ENCODE data around the gene IVNS1ABP.
"Not testable (repeated sequence)": the region's sequence is repeated elsewhere in the genome, so short reads cannot be mapped to it uniquely, and the experiment has no call there.

IVNS1ABP gene

GRCh38 chr1:185292237-185292636 is 24.8 kb downstream of the IVNS1ABP start:
- no peak for DNase-seq (ENCODE audit: low read depth)

GRCh38 chr1:185291652-185292051 is 25.4 kb downstream of the IVNS1ABP start:
- no peak for DNase-seq (ENCODE audit: low read depth)

GRCh38 chr1:185291159-185291558 is 25.9 kb downstream of the IVNS1ABP start:
- DNase-seq (ENCODE audit: low read depth): no peak

GRCh38 chr1:185289880-185290279 is 27.2 kb downstream of the IVNS1ABP start:
- DNase-seq (ENCODE audit: low read depth): no peak

- no peak for DNase-seq (ENCODE audit: low read depth)
Observed at GRCh38 chr1:185288435-185288834, 28.6 kb downstream of the IVNS1ABP start.

GRCh38 chr1:185287451-185287850 is 29.6 kb downstream of the IVNS1ABP start:
- DNase-seq (ENCODE audit: low read depth): no peak

GRCh38 chr1:185284533-185285276 is 32.3 kb downstream of the IVNS1ABP start:
- DNase-seq (ENCODE audit: low read depth): no peak

- DNase-seq (ENCODE audit: low read depth): no peak
Observed at GRCh38 chr1:185284116-185284515, 32.9 kb downstream of the IVNS1ABP start.

- no peak for DNase-seq (ENCODE audit: low read depth)
Observed at GRCh38 chr1:185281245-185281644, 35.8 kb downstream of the IVNS1ABP start.

GRCh38 chr1:185280589-185280988 is 36.5 kb downstream of the IVNS1ABP start:
- no peak for DNase-seq (ENCODE audit: low read depth)

- no peak for DNase-seq (ENCODE audit: low read depth)
Observed at GRCh38 chr1:185279571-185279970, 37.5 kb downstream of the IVNS1ABP start.

- DNase-seq (ENCODE audit: low read depth): no peak
Observed at GRCh38 chr1:185271921-185272320, 45.1 kb downstream of the IVNS1ABP start.

- DNase-seq (ENCODE audit: low read depth): no peak
Observed at GRCh38 chr1:185268352-185268751, 48.7 kb downstream of the IVNS1ABP start.

- DNase-seq (ENCODE audit: low read depth): no peak
Observed at GRCh38 chr1:185267701-185268100, 49.3 kb downstream of the IVNS1ABP start.

- DNase-seq (ENCODE audit: low read depth): no peak
Observed at GRCh38 chr1:185267301-185267700, 49.7 kb downstream of the IVNS1ABP start.

GRCh38 chr1:185265314-185265713 is 51.7 kb downstream of the IVNS1ABP start:
- no peak for DNase-seq (ENCODE audit: low read depth)

- DNase-seq (ENCODE audit: low read depth): no peak
Observed at GRCh38 chr1:185263780-185264179, 53.3 kb downstream of the IVNS1ABP start.

GRCh38 chr1:185263292-185263691 is 53.8 kb downstream of the IVNS1ABP start:
- DNase-seq (ENCODE audit: low read depth): no peak

- no peak for DNase-seq (ENCODE audit: low read depth)
Observed at GRCh38 chr1:185262151-185262550, 54.9 kb downstream of the IVNS1ABP start.

GRCh38 chr1:185260611-185261010 is 56.4 kb downstream of the IVNS1ABP start:
- no peak for DNase-seq (ENCODE audit: low read depth)

- DNase-seq (ENCODE audit: low read depth): no peak
Observed at GRCh38 chr1:185258676-185259075, 58.4 kb downstream of the IVNS1ABP start.

GRCh38 chr1:185257950-185258208 is 59.2 kb downstream of the IVNS1ABP start:
- no peak for DNase-seq (ENCODE audit: low read depth)

- not testable (repeated sequence) for DNase-seq (ENCODE audit: low read depth)
Observed at GRCh38 chr1:185257116-185257949, 59.7 kb downstream of the IVNS1ABP start.

GRCh38 chr1:185255595-185255994 is 61.4 kb downstream of the IVNS1ABP start:
- DNase-seq (ENCODE audit: low read depth): not testable (repeated sequence)
